MV-4-11 (cell line): ENCODE measurements around the gene RNASE8.
A peak's percentile ranks its signal among the peaks of the same experiment; 100 is the strongest.

Experiments
- DNase-seq: peaks from one replicate; lab custom pipeline; 2025; lab: John Stamatoyannopoulos, UW

The RNASE8 gene

GRCh38 chr14:21072781-21073339 is 15.2 kb downstream of the RNASE8 start:
- DNase-seq = no peak

GRCh38 chr14:21073921-21074320 is 16.3 kb downstream of the RNASE8 start:
- DNase-seq = no peak

- no peak for DNase-seq
Observed at GRCh38 chr14:21074398-21075272, 17.0 kb downstream of the RNASE8 start.

GRCh38 chr14:21075719-21076437 is 18.3 kb downstream of the RNASE8 start:
- DNase-seq = no peak

- DNase-seq = no peak
Observed at GRCh38 chr14:21077672-21078071, 20.1 kb downstream of the RNASE8 start.

GRCh38 chr14:21078287-21078686 is 20.7 kb downstream of the RNASE8 start:
- no peak for DNase-seq

GRCh38 chr14:21078726-21079125 is 21.1 kb downstream of the RNASE8 start:
- DNase-seq = no peak

GRCh38 chr14:21081521-21082142 is 24.0 kb downstream of the RNASE8 start:
- DNase-seq = no peak

GRCh38 chr14:21083565-21084325 is 26.1 kb downstream of the RNASE8 start:
- no peak for DNase-seq

GRCh38 chr14:21084396-21084795 is 26.8 kb downstream of the RNASE8 start:
- DNase-seq = no peak

- peak; percentile 85 for DNase-seq
Observed at GRCh38 chr14:21084998-21085853, 27.6 kb downstream of the RNASE8 start.

GRCh38 chr14:21086908-21087293 is 29.3 kb downstream of the RNASE8 start:
- no peak for DNase-seq

- peak; percentile 96 for DNase-seq
Observed at GRCh38 chr14:21087294-21088091, 29.9 kb downstream of the RNASE8 start.

- DNase-seq = no peak
Observed at GRCh38 chr14:21088687-21089086, 31.1 kb downstream of the RNASE8 start.

- no peak for DNase-seq
Observed at GRCh38 chr14:21089271-21089670, 31.6 kb downstream of the RNASE8 start.

GRCh38 chr14:21089877-21090193 is 32.2 kb downstream of the RNASE8 start:
- no peak for DNase-seq

- DNase-seq = no peak
Observed at GRCh38 chr14:21090194-21090939, 32.7 kb downstream of the RNASE8 start.

GRCh38 chr14:21090940-21091663 is 33.5 kb downstream of the RNASE8 start:
- DNase-seq = no peak

GRCh38 chr14:21091821-21092272 is 34.2 kb downstream of the RNASE8 start:
- DNase-seq = no peak
